GM19372 (cell line): Measurements from ENCODE around the gene CBL.
"Not testable (repeated sequence)": the region's sequence is repeated elsewhere in the genome, so short reads cannot be mapped to it uniquely, and the experiment has no call there.

Experiments
- ATAC-seq: cut with Tn5 transposase; IDR thresholded peaks from one replicate; pipeline ENCODE4 v1.9.1; 2021; ENCODE audit warnings: mild to moderate bottlenecking, low read depth, moderate library complexity; ENCODE audit not compliant: unreplicated experiment

The CBL gene

DNA sequence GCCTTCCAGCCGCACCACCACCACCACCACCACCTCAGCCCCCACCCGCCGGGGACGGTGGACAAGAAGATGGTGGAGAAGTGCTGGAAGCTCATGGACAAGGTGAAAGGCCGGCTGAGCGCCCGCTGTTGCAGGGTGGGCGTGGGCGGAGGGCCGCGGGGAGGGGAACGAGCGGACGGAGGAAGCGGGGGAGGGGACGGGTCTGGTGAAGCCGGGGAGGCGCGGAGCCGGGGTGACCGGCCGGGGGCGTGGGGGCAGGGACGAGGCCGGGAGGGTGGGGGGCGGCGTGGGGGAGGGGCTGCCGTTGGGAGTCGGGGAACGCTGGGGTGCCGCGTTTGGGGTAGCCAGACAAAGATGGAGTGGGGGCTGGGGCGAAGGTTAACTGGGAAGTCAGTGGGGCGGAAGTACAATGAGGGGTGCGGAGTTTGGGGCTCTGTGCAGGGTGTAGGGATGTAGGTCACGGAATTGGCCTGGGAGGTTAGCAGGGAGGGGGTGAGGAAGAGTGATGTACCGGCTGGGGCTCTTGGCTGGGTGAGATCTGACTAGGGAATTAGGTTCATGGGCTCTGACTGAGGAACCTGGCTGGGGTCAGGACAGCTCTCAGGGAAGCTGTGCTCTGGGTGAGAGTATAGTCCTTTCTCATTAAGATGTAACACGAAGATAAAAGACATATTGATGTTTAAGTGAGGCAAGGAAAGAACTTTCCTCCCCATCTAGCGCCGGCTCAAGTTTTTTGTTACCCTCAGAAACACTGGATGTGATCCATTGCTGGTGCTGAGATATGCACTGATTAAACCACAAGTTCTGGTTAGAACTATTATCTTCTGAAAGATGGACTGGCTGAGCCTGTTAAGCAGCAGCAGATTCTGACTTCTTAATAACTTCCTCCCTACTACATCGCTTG lies 624 bp downstream of the CBL start:
- ATAC-seq = peak; percentile 28

GRCh38 chr11:119207415-119207960 lies 1.3 kb downstream of the CBL start:
- no peak for ATAC-seq

GRCh38 chr11:119209186-119209585 lies 3.0 kb downstream of the CBL start:
- ATAC-seq = no peak

DNA sequence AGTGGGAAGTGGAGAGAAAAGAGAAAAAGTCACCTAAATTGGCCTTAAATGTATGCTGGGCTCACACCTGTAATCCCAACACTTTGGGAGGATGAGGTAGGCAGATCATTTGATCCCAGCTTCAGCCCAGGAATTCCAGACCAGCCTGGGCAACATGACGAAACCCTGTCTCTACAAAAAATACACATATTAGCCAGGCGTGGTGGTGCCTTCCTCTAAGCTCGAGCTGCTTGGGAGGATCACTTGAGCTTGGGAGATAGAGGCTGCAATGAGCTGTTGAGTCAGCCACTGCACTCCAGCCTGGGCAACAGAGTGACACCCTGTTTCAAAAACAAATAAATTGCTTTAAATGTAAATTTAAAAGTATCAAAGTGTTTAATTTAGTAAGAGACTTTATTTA lies 3.9 kb downstream of the CBL start:
- no peak for ATAC-seq

DNA sequence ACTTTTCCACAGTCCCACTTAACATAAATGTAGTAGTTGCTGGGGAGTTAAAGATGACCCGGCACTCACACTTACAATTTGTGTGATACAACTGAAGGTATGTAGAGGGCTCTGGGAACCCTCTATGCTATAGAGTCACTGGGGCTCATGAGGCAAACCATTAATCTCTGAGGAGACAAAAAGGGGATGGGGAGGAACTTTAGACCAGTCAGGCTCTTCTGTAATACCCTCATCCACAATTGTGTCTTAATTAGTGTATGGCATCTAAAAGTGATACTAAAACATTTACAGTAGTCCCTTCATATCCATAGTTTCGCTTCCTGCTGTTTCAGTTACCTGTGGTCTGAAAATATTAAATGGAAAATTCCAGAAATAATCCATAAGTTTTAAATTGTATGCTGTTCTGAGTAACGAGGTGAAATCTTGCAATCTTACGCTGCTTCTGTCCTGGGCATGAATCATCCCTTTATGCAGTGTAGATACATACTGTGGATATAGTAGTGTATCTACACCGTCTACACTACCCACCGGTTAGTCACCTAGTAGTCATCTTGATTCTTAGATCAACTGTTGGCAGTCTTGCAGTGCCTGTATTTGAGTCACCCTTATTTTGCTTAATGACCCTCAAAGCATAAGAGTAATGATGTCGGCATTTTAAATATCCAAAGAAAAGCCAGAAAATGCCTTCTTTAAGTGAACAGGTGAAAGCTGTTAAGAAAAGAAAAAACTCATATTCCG lies 12.2 kb downstream of the CBL start:
- no peak for ATAC-seq

DNA sequence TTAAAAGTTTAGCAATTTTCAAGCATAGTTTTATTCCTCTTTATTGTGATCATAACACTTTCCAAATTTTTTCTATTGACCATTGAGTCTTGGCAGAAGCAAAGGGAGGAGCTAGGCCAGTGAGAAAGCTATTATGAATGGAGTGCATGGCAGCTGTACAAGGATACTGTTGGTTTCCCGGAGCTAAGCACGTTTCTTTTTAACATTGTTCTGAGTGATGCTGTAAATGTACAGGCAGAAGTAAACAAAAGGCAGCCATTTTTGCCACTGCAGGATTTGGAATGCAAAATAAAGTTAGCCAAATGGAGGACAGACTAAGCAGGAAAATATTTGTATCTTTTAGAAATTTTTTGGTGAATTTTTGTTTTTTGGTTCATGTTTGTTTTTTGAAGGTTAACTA lies 16.2 kb downstream of the CBL start:
- no peak for ATAC-seq

GRCh38 chr11:119222891-119223290 lies 16.8 kb downstream of the CBL start:
- ATAC-seq = no peak

DNA sequence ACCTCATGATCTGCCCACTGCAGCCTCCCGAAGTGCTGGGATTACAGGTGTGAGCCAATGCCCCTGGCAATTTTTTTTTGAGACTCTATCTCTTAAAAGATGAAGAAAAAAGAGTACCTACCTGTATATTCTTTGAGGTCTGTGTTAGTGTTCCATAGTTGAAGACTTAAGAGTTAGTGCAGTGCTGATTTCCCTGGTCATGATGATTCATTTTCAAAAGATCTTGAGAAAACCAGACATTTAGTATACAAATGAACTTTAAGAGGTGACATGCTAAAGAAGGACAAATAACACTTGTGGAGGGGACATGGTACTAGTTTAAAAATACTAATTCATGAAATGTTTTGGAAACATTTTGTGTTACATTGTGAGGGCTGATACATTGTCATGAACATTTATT lies 17.7 kb downstream of the CBL start:
- ATAC-seq = no peak

DNA sequence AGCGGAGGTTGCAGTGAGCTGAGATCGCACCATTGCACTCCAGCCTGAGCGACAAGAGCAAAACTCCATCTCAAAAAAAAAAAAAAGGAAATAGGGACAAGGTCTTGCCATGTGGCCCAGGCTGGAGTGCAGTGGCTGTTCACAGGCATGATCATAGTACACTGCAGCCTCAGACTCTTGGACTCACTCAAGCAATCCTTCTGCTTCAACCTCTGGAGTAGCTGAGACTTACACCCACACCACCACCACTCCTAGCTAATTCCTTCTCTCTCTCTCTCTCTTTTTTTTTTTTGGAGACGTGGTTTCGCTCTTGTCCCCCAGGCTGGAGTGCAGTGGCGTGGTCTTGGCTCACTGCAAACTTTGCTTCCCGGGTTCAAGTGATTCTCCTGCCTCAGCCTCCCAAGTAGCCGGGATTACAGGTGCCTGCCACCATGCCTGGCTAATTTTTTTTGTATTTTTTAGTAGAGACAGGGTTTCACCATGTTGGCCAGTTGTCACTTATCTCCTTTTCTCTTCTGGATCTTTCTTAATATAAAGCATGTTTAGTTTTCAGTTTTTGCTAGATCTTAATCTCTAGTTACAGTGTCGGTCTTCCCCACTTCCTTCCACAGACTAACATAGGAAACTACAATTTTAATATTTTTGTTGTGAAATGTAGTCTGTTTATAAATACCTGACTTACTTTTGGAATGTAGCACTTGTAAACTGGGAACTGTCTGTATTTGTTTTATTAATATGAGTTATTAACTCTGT lies 22.6 kb downstream of the CBL start:
- ATAC-seq = not testable (repeated sequence)

DNA sequence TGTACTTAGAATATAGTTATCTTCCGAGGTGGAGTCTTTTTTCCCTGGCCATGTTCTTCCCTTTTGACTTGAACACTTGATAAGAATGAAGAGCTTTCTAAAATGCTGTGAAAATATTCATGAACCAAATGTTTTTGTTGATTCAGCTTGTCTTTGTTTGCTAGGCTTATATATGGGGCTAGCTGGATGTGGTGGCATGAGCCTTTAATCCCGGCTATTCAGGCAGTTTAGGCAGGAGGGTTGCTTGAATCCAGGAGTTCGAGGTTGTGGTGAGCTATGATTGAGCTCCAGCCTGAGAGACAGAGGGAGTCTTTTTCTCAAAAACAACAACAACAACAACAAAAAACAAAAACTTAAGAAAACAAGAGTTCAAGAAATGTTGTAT lies 23.1 kb downstream of the CBL start:
- no peak for ATAC-seq

GRCh38 chr11:119229741-119230140 lies 23.6 kb downstream of the CBL start:
- no peak for ATAC-seq

GRCh38 chr11:119236490-119236889 lies 30.4 kb downstream of the CBL start:
- ATAC-seq = no peak

GRCh38 chr11:119236891-119237290 lies 30.8 kb downstream of the CBL start:
- ATAC-seq = no peak

- ATAC-seq = no peak
Observed at GRCh38 chr11:119237515-119237914, 31.4 kb downstream of the CBL start.

GRCh38 chr11:119248750-119249670 lies 42.9 kb downstream of the CBL start:
- no peak for ATAC-seq

GRCh38 chr11:119249671-119250010 lies 43.5 kb downstream of the CBL start:
- ATAC-seq = no peak

DNA sequence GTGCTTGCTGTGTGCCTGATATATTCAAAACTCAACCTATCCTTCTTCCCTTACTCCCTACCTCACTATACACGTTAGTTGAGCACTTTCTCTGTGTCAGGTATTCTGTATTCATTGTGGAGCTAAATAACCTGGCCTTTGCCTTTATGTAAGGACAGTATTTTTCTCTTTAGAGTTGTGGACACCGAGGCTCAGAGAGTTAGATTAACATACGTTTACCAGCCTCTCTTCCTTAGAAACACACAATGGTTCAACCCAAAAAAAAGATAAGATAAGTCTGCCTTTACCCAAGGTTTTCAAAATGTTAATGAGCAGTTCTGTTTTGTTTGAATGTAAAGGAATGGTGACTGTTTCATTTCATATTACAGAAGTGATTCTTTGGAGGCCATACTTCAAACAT lies 45.0 kb downstream of the CBL start:
- no peak for ATAC-seq

GRCh38 chr11:119254239-119254638 lies 48.1 kb downstream of the CBL start:
- ATAC-seq = no peak

DNA sequence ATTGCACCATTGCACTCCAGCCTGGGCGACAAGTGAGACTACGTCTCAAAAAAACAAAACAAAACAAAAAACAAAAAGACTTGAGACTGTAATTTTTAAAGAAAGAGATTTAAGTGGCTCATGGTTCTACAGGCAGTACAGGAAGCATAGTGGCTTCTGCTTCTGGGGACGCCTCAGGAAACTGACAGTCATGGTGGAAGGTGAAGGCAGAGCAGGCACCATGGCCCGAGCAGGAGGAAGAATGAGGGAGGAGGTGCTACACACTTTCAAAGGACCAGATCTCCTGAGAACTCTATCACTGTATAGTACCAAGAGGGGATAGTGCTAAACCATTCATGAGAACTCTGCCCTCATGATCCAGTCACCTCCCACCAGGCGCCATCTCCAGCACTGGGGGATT lies 52.0 kb downstream of the CBL start:
- no peak for ATAC-seq

DNA sequence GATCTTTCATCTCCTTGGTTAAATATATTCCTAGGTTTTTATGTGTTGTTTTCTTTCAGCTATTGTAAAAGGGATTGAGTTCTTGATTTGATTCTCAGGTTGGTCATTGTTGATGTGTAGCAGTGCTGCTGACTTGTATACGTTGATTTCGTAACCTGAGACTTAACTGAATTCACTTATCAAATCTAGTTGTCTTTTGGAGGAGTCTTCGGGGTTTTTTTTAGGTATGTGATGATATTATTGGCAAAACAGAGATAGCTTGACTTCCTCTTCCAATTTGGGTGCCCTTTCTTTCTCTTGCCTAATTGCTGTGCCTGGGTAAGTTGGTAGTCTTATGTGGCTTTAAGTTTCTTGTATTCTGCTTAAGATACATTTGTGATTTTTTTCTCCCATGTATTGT lies 52.8 kb downstream of the CBL start:
- ATAC-seq = no peak
